ENCODE measurements around the gene OXSR1.
"Not testable (repeated sequence)": the region's sequence is repeated elsewhere in the genome, so short reads cannot be mapped to it uniquely, and the experiment has no call there.

Gene OXSR1

GRCh38 chr3:38141173-38141951 lies 24.0 kb upstream of the OXSR1 start:
- DNase-seq (ENCODE audit: low read depth in 2 of 2, low spot score in 1 of 2), result no peak

- no peak for DNase-seq (ENCODE audit: low read depth in 2 of 2, low spot score in 1 of 2)
Observed at GRCh38 chr3:38141952-38142273, 23.4 kb upstream of the OXSR1 start.

DNA sequence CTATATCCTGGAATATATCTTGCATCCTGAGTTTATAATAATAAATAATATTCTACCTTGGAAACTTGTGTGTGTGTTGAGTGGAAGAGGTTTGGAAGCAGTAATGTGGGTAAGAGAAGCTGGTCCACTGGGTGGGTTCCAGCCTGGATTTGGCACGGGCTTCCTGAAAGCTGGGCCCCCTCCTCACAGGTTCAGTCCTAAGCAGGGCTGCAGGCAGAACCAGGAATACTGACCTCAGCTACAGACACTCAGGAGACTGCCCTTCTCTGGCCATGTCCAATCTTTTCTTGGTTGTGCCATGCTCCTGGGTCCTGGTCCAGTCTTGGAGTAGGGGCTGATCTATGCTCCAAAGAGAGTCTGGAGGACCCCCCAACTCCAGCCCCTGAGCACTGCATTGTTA lies 22.4 kb upstream of the OXSR1 start:
- DNase-seq (ENCODE audit: low read depth in 2 of 2, low spot score in 1 of 2), result no peak

DNA sequence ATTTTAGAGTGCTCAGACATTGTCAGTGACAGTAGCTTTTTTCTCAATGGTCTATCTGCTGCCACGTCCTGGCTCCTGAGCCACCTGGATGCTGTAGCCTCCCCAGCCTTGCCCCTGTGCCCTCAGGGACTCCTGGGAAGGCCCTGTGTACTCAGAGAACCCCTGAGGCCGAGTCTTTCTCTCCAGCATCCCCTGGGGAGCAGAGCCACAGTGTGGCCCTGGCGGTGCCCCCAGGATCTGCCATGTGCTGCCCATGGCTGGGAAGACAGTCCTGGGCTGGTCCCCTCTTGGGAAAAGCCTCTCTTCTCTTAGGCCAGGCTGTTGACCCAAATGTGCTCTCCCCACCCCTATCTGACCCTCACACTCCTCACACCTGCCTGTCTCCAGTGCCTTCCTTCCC lies 21.8 kb upstream of the OXSR1 start:
- no peak for DNase-seq (ENCODE audit: low read depth in 2 of 2, low spot score in 1 of 2)

DNA sequence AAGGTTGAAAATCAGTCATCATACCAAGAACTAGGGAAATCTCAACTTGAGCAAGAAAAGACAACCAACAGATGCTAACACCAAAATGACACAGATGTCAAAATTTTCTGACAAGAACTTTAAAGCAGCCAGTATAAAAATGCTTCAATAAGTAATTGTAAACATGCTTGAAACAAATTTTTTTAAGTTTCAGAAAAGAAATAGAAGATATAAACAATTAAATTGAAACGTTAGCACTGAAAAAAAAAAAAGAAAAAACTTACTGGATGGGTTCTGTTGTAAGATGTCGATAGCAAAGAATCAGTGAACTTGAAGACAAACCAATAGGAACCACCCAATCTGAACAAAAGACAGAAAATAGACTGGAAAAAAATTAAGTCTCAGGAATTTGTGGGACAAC lies 18.8 kb upstream of the OXSR1 start:
- no peak for DNase-seq (ENCODE audit: low read depth in 2 of 2, low spot score in 1 of 2)

DNA sequence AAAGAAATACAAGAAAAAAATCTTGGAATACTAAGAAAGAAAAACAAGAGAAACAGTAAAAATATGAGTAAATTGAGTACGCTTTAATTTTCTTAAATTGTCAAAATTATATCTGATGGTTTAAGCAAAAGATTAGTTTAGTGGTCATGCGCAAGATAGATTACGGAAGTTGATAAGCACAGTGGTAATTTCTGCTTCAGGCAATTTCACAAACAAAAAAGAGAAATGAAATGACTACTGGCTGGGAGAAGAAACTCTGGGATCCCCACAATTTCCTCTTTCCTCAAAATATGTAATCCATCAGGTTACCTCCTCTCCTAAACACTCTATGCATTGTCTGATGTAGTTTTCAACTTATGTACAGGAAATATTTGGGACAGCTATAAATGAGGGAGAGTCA lies 17.9 kb upstream of the OXSR1 start:
- DNase-seq (ENCODE audit: low read depth in 2 of 2, low spot score in 1 of 2), result no peak

DNA sequence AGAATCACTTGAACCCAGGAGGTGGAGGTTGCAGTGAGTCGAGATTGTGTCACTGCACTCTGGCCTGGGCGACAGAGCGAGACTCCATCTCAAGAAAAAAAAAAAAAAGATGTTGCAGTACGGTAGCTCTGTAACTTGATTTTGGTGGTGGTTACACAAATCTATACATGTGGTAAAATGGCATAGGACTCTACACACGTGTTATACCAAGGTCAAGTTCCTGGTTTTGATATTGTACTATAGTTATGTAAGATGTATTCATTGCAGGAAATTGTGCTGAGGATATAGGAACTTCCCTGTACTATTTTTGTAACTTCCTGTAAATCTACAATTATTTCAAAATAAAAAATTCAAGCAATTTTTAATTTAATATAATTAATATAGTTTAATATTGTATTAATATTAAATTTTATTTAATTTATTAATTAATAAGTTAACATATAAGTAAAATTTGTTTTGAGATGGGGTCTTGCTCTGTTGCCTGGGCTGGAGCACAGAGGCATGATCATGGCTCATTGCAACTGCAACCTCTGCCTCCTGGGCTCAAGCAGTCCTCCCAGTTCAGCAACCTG lies 16.9 kb upstream of the OXSR1 start:
- no peak for DNase-seq (ENCODE audit: low read depth in 2 of 2, low spot score in 1 of 2)

DNA sequence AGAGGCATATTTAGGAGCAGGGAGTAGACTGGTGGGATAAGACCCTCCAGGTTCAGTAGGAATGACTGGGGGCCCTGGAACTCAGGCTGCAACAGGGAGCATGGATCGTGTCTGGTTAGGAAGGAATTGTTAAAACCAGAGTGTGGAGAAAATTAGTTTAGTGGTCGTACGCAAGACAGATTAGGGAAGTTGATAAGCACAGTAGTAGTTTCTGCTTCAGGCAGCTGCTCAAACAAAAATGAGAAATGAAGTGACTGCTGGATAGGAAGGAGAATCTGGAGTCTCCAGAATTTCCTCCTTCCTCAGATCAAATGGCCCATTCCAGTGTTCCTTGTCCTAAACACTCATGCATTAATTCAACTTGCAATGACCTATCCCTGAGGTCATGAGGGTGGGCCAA lies 15.6 kb upstream of the OXSR1 start:
- no peak for DNase-seq (ENCODE audit: low read depth in 2 of 2, low spot score in 1 of 2)

DNA sequence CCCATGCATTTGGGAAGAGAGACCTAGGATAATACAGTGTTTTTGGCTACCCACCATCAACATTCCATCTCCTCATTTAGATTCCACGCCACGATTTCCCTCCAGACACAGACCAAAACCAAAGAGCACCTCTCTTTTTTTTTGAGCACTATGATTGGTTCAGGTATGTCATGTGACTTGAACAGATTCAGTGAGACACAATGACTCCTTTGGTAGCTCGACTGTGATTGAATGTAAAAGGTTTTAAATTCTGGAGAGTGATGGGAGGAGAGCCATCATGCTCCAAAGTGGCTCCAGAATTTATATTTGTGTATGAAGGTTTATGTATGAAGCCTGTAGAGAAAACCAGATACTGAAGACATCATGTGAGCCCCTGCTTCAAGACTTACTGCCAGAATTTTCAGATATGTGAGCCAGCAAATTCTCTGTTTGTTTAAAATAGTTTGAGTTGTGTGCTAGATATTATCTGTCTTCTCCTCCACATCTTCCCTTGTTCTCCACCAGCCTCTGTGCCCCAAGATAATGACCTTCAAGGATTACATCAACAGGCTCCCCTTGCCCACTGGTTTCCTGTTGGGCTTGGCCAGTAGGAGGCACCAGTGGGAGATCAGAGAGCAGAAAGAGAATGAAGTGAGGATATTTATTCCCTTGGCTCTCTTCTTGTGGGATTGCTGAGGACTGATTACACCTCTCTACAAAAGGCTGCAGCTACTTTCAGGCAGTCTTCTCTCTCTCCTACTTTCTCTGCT lies 14.4 kb upstream of the OXSR1 start:
- no peak for DNase-seq (ENCODE audit: low read depth in 2 of 2, low spot score in 1 of 2)

- DNase-seq (ENCODE audit: low read depth in 2 of 2, low spot score in 1 of 2), result no peak
Observed at GRCh38 chr3:38151667-38152265, 13.6 kb upstream of the OXSR1 start.

- no peak for DNase-seq (ENCODE audit: low read depth in 2 of 2, low spot score in 1 of 2)
Observed at GRCh38 chr3:38152609-38153008, 12.7 kb upstream of the OXSR1 start.

- DNase-seq (ENCODE audit: low read depth in 2 of 2, low spot score in 1 of 2), result no peak
Observed at GRCh38 chr3:38153221-38153620, 12.1 kb upstream of the OXSR1 start.

DNA sequence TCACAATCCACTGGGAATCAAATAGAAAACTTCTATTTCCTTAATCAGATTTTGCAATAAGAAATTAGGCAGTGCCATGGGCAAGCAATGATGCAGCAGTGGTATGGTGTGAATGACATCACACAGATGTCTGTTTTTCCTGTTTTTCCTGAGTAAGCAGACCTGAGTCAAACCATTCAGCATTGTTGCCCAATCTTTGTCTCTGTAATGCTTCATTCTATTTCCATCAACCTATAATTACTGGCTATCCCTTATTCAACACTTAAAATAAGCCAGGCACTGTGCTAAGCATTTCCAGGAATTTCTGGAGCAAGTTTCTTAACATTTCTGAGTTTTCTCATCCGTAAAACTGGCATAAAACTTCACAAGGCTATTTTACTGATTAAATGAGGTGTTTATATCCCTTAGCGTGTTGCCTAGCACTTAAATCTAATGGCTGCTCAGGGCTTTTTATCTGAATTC lies 11.3 kb upstream of the OXSR1 start:
- no peak for DNase-seq (ENCODE audit: low read depth in 2 of 2, low spot score in 1 of 2)

- DNase-seq (ENCODE audit: low read depth in 2 of 2, low spot score in 1 of 2), result no peak
Observed at GRCh38 chr3:38154625-38155255, 10.6 kb upstream of the OXSR1 start.

DNA sequence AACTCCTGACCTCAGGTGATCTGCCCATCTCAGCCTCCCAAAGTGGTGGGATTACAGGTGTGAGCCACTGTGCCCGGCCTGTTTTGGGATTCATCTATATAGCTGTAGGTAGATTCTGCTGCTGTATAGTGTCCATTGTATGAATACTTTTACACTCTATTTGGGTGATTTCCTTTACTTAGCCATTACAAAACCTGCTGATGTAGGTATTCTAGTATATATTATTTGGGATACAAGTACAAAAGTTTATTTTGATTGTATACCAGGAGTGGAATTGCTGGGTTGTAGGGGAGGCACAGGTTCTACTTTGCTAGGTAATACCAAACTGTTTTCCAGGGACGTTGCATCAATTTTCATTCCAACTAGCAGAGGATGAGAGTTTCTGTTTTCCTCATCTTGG lies 9.5 kb upstream of the OXSR1 start:
- DNase-seq (ENCODE audit: low read depth in 2 of 2, low spot score in 1 of 2), result no peak

GRCh38 chr3:38157117-38157516 lies 8.2 kb upstream of the OXSR1 start:
- DNase-seq (ENCODE audit: low read depth in 2 of 2, low spot score in 1 of 2), result no peak

- DNase-seq (ENCODE audit: low read depth in 2 of 2, low spot score in 1 of 2), result no peak
Observed at GRCh38 chr3:38157595-38157994, 7.7 kb upstream of the OXSR1 start.

DNA sequence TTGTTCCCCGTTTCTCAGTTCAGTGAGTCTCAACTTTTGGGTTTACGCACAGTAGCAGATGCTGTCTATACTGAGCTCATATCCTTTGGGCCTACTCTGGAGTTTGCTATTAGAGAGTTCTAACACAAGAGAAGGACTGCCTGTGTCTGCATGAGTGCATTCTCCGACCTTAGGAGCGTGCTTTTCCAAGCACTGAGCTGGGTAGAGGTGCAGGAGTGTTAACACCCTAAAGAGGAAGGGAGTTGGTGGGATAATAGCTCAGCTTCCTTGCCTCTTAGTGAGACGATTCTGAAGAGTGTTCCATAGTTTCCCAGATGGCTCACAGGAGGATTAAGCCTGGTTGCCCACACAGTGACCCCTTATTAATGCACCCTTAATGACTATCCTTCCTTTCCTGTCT lies 6.9 kb upstream of the OXSR1 start:
- no peak for DNase-seq (ENCODE audit: low read depth in 2 of 2, low spot score in 1 of 2)

DNA sequence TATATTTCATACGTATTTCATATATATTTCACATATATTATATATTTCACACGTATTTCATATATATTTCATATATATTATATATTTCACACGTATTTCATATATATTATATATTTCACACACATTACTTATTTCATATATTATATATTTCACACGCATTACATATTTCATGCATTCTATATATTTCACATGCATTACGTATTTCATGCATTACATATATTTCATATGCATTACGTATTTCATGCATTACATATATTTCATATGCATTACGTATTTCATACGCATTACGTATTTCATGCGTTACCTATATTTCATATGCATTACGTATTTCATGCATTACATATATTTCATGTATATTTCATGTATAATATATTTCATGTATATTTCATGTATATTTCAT lies 4.6 kb upstream of the OXSR1 start:
- not testable (repeated sequence) for DNase-seq (ENCODE audit: low read depth in 2 of 2, low spot score in 1 of 2)

- no peak for DNase-seq (ENCODE audit: low read depth in 2 of 2, low spot score in 1 of 2)
Observed at GRCh38 chr3:38163117-38163840, 2.1 kb upstream of the OXSR1 start.
